Stimulated activated effector memory CD8-positive, alpha-beta T cell treated with anti-CD3 and anti-CD28 coated beads, Interleukin-12 subunit alpha, Interleukin-12 subunit beta, amount 100 ng/mL, for 72 hours (primary cell): ENCODE measurements around the gene NXNL1.
A peak's percentile ranks its signal among the peaks of the same experiment; 100 is the strongest.

Experiments used
- ATAC-seq: fragments of 150-1000 bp; cut with Tn5 transposase; 2 replicates; pipeline ENCODE4 v1.10.0; 2021
- DNase-seq, 2 donors: peaks; one replicate each; pipeline ENCODE4 v3.0.0; 2021 to 2022; ENCODE audit warnings: low spot score in 2 of 2
- H3K27ac Mint-ChIP-seq: one replicate; pipeline ENCODE4 v1.8.0; 2022; ENCODE audit warnings: mild to moderate bottlenecking, mixed read lengths
- H3K36me3 Mint-ChIP-seq: one replicate; pipeline ENCODE4 v1.8.0; 2022; ENCODE audit warnings: mild to moderate bottlenecking, mixed read lengths
- H3K4me1 Mint-ChIP-seq: one replicate; pipeline ENCODE4 v1.8.0; 2022; ENCODE audit warnings: mixed read lengths
- H3K4me3 Mint-ChIP-seq: one replicate; pipeline ENCODE4 v1.8.0; 2022; ENCODE audit warnings: mild to moderate bottlenecking, mixed read lengths
- H3K9me3 Mint-ChIP-seq: one replicate; pipeline ENCODE4 v1.8.0; 2022; ENCODE audit warnings: mixed read lengths

Gene NXNL1

DNA sequence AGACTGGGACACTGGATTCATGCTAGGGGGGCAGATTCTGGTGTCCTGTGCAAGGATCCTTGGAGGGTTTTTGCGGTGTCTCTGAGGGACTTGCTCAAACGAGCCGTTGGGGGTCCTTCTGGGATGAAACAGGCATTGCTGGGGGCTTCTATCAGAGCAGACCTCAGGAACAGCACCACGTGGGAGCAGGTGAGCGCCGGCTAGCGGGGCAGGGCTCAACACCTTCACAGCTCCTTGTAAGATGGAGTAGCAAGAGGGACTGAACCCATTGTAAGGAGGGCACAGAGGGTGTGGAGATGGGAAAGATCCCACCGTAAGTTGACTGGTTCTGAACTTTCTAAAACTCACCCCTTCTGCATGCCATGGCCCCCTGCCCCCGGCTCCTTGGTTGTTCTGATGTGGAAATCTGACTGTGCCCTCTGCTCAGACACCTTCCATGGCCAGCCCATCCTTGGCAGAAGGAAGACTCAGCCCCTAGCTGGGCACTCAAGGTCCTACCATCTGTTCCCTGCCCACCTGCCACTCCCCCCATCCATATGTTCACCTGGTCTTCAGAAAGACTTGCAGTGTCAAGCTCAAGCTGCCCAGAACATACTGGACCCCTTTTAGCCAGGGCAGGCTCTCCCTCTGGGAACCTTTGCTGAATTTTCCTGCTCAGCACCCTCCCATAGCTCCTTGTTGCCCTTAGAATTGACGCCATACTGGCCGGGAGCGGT, 10.8 kb upstream of the NXNL1 start:
- no peak for ATAC-seq
- Mint-ChIP-seq H3K4me3 (peak overlapping the region; percentile 88), H3K27ac (peak overlapping the region; percentile 91), H3K36me3 (no peaks in the 10 kb centered on the region), H3K4me1 (peaks cover 46% of the 10 kb centered on the region), H3K9me3 (no peaks in the 10 kb centered on the region)
- DNase-seq: no peak

DNA sequence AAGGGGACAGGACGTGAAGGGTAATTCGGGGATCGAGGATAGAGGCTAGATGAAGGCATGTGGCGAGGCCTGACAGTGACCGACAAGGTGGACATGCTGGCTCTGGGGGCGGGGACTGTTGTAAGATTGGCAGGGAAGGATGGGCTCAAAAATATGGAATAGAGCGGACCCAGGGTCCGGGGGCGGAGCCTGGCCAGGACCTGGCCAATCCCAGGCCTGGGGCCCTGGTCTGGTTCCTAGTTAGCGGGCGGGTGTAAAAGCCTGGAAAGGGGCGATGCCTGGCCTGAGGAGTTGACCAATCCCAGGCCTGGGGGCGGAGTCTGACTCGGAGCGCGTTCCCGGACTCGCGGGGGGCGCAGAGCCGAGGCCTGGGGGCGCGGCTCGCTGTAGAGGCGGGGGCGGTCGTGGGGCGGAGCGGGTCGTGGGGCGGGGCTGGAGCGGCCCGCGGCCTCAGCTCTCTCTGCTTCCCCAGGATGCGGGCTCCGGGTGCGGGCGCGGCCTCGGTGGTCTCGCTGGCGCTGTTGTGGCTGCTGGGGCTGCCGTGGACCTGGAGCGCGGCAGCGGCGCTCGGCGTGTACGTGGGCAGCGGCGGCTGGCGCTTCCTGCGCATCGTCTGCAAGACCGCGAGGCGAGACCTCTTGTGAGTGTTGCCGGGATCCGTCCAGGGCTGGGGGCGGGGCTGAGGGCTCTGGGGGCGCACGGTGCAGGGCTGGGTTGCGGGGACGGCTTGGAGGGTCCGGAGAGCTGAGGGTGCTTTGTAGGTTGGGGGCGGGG, 9.5 kb upstream of the NXNL1 start, which contains the start of gene SLC27A1:
Gene SLC27A1 (plus strand): TSS at position 457 of the 774 bp plus-strand sequence. CDS start 17 bp downstream, at position 474.
- Mint-ChIP-seq H3K4me1 (peaks cover 51% of the 10 kb centered on the region), H3K36me3 (no peaks in the 10 kb centered on the region), H3K9me3 (no peaks in the 10 kb centered on the region), H3K27ac (peak within 1 kb of the TSS; percentile 91), H3K4me3 (peak within 1 kb of the TSS; percentile 88)
- DNase-seq (peak; percentile 85 to 94), ATAC-seq (peak; percentile 88)

GRCh38 chr19:17469481-17470067, 8.8 kb upstream of the NXNL1 start:
- ATAC-seq: peak; percentile 88
- no peaks in the 10 kb centered on the region for H3K9me3 Mint-ChIP-seq
- peak; percentile 63 to 90 for DNase-seq
- H3K4me3 Mint-ChIP-seq: peak overlapping the region; percentile 88
- H3K4me1 Mint-ChIP-seq: peaks cover 51% of the 10 kb centered on the region
- peak overlapping the region; percentile 91 for H3K27ac Mint-ChIP-seq
- no peaks in the 10 kb centered on the region for H3K36me3 Mint-ChIP-seq

DNA sequence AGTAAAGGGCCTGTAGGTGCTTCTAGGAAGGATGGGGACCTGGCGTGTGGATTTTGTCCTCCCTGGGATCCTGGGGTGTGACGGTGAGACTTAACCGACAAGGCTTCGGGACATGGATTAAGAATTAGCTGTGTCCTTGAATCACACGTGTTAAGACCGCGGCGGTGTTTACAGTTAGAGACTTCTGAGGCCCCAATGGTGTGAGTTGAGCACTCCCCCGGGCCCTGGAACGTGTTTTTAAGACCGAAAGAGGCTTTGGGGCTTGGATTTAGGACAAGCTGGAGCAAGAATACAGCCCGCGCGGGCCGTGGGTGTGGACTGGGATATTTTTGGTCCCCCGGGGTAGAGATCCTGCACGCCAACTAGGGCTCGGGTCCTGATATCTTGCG, 8.4 kb upstream of the NXNL1 start:
- Mint-ChIP-seq H3K4me1 (peaks cover 51% of the 10 kb centered on the region), H3K36me3 (no peaks in the 10 kb centered on the region), H3K9me3 (no peaks in the 10 kb centered on the region), H3K4me3 (peak overlapping the region; percentile 88), H3K27ac (peak overlapping the region; percentile 91)
- ATAC-seq (no peak), DNase-seq (peak in 1 of 2 donors; percentile 55)

- H3K9me3 Mint-ChIP-seq: no peaks in the 10 kb centered on the region
- peak overlapping the region; percentile 29 for H3K27ac Mint-ChIP-seq
- H3K4me1 Mint-ChIP-seq: peaks cover 51% of the 10 kb centered on the region
- H3K36me3 Mint-ChIP-seq: no peaks in the 10 kb centered on the region
- DNase-seq (no peak), ATAC-seq (no peak)
- peak overlapping the region; percentile 88 for H3K4me3 Mint-ChIP-seq
Measured at GRCh38 chr19:17468302-17469091, 7.8 kb upstream of the NXNL1 start.

- peak overlapping the region; percentile 24 for H3K27ac Mint-ChIP-seq
- peaks cover 43% of the 10 kb centered on the region for H3K4me1 Mint-ChIP-seq
- no peaks in the 10 kb centered on the region for H3K36me3 Mint-ChIP-seq
- ATAC-seq (no peak), DNase-seq (no peak)
- peak overlapping the region; percentile 88 for H3K4me3 Mint-ChIP-seq
- no peaks in the 10 kb centered on the region for H3K9me3 Mint-ChIP-seq
Measured at GRCh38 chr19:17467471-17468301, 7.0 kb upstream of the NXNL1 start.

- no peak for ATAC-seq
- no peak overlapping the region for H3K4me3 Mint-ChIP-seq
- H3K27ac Mint-ChIP-seq: no peak overlapping the region
- no peaks in the 10 kb centered on the region for H3K9me3 Mint-ChIP-seq
- H3K36me3 Mint-ChIP-seq: no peaks in the 10 kb centered on the region
- no peak for DNase-seq
- H3K4me1 Mint-ChIP-seq: peaks cover 32% of the 10 kb centered on the region
Measured at GRCh38 chr19:17466487-17466850, 5.7 kb upstream of the NXNL1 start.

DNA sequence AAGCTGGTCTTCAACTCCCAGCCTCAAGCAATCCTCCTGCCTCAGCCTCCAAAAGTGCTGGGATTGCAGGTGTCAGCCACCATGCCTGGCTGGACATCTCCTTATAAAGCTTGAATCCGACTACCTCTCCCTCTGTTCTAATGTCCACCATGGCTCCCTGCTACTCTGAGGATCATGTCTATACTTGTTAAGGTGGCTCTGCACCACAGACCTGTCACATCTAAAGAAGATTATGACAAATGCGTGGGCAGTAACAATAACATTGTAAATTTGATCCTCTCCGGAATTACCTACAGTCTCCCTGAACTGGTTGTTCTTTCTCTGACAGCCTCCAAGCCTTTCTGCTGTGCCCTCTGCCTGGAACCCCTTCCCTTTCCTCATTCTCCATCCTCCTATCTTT, 1.8 kb downstream of the NXNL1 start:
- no peak overlapping the region for H3K27ac Mint-ChIP-seq
- ATAC-seq (no peak), DNase-seq (no peak)
- no peak overlapping the region for H3K4me3 Mint-ChIP-seq
- no peaks in the 10 kb centered on the region for H3K36me3 Mint-ChIP-seq
- peaks cover 6% of the 10 kb centered on the region for H3K4me1 Mint-ChIP-seq
- no peaks in the 10 kb centered on the region for H3K9me3 Mint-ChIP-seq

- ATAC-seq: no peak
- no peak for DNase-seq
- no peaks in the 10 kb centered on the region for H3K36me3 Mint-ChIP-seq
- no peaks in the 10 kb centered on the region for H3K9me3 Mint-ChIP-seq
- H3K27ac Mint-ChIP-seq: no peak overlapping the region
- no peak overlapping the region for H3K4me3 Mint-ChIP-seq
- H3K4me1 Mint-ChIP-seq: peaks cover 13% of the 10 kb centered on the region
Measured at GRCh38 chr19:17457616-17458015, 3.1 kb downstream of the NXNL1 start.

- no peak for DNase-seq
- H3K36me3 Mint-ChIP-seq: no peaks in the 10 kb centered on the region
- H3K27ac Mint-ChIP-seq: no peak overlapping the region
- H3K4me3 Mint-ChIP-seq: no peak overlapping the region
- no peaks in the 10 kb centered on the region for H3K9me3 Mint-ChIP-seq
- H3K4me1 Mint-ChIP-seq: peaks cover 13% of the 10 kb centered on the region
- no peak for ATAC-seq
Measured at GRCh38 chr19:17456127-17456526, 4.6 kb downstream of the NXNL1 start.

- H3K4me1 Mint-ChIP-seq: peaks cover 17% of the 10 kb centered on the region
- peaks cover 3% of the 10 kb centered on the region for H3K36me3 Mint-ChIP-seq
- H3K27ac Mint-ChIP-seq: no peak overlapping the region
- no peak overlapping the region for H3K4me3 Mint-ChIP-seq
- no peaks in the 10 kb centered on the region for H3K9me3 Mint-ChIP-seq
- DNase-seq (no peak), ATAC-seq (peak; percentile 31)
Measured at GRCh38 chr19:17455308-17456123, 5.2 kb downstream of the NXNL1 start.

DNA sequence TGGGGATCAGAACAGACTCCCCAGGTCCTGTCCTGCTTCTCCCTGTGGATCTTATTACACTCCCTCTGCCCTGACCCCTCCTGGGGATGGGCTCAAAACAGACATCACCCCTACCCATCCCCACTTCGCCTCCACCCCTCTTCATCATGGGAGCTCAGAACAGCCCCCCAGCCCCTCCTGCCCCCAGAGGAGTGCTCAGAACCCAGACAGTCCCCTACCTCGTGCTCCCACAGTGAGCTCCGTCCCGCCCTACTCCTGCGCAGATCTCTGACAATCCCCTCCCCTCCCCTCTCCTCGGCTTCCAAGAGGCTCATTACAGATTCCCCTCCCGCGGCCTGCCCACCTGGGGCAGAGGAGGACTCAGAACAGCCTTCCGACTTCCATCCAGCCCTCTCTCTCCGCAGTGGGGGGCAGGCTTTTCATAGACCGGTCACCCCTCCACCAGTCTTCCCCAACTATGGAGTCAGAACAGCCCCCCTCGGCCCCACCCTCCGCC, 6.1 kb downstream of the NXNL1 start:
- H3K36me3 Mint-ChIP-seq: peaks cover 6% of the 10 kb centered on the region
- no peaks in the 10 kb centered on the region for H3K9me3 Mint-ChIP-seq
- no peak overlapping the region for H3K4me3 Mint-ChIP-seq
- ATAC-seq: no peak
- no peak overlapping the region for H3K27ac Mint-ChIP-seq
- H3K4me1 Mint-ChIP-seq: peaks cover 25% of the 10 kb centered on the region
- DNase-seq: no peak

- Mint-ChIP-seq H3K9me3 (no peaks in the 10 kb centered on the region), H3K4me1 (peaks cover 25% of the 10 kb centered on the region), H3K36me3 (peaks cover 6% of the 10 kb centered on the region), H3K4me3 (no peak overlapping the region), H3K27ac (no peak overlapping the region)
- no peak for ATAC-seq
- no peak for DNase-seq
Measured at GRCh38 chr19:17451820-17452219, 8.9 kb downstream of the NXNL1 start.
